Endothelial cell of umbilical vein (primary cell): ENCODE measurements around the gene NSL1.

Source experiments
- EZH2 ChIP-seq: IDR thresholded peaks from 2 replicates; pipeline ENCODE4 v1.6.1; 2012; ENCODE audit warnings: borderline replicate concordance, low read depth, mild to moderate bottlenecking, moderate library complexity, low read length, inconsistent platforms; ENCODE audit not compliant: severe bottlenecking
- FOS ChIP-seq: IDR thresholded peaks from 2 replicates; pipeline ENCODE4 v1.6.1; 2011; ENCODE audit warnings: mild to moderate bottlenecking, low read length, moderate library complexity, borderline replicate concordance; ENCODE audit not compliant: insufficient read depth
- GATA2 ChIP-seq: IDR thresholded peaks from 2 replicates; pipeline ENCODE4 v1.7.0; 2011; ENCODE audit warnings: low read depth, mild to moderate bottlenecking, moderate library complexity, mixed read lengths, low read length; ENCODE audit not compliant: insufficient read length, insufficient read depth
- MYC ChIP-seq: IDR thresholded peaks from one replicate; pipeline ENCODE4 v1.6.1; 2011; ENCODE audit warnings: mild to moderate bottlenecking, low read depth, low read length
- POLR2A ChIP-seq: IDR thresholded peaks from 2 replicates; pipeline ENCODE4 v1.6.1; 2012; ENCODE audit warnings: low read depth, mild to moderate bottlenecking, control low read depth, low read length
- POLR2AphosphoS5 ChIP-seq: IDR thresholded peaks from 2 replicates; pipeline ENCODE4 v1.6.1; 2012; ENCODE audit warnings: low read depth, mild to moderate bottlenecking, control low read depth, low read length, moderate library complexity; ENCODE audit not compliant: insufficient read depth
- TF ChIP-seq, protein P1 (sequence below), 2 donors: IDR thresholded peaks; 1 replicate in 1 of 2; 2 replicates in 1 of 2; pipeline ENCODE4 v1.5.1; 2011; ENCODE audit warnings: low read length in 2 of 2, mild to moderate bottlenecking in 2 of 2, moderate library complexity in 2 of 2, control low read depth in 1 of 2, inconsistent platforms in 1 of 2, low read depth in 1 of 2; ENCODE audit not compliant: insufficient read depth in 1 of 2; ENCODE audit errors: extremely low read depth in 1 of 2
- TF ChIP-seq, protein P2 (sequence below): IDR thresholded peaks from 2 replicates; pipeline ENCODE4 v1.6.1; 2011; ENCODE audit not compliant: insufficient read depth, insufficient read length

DNA sequence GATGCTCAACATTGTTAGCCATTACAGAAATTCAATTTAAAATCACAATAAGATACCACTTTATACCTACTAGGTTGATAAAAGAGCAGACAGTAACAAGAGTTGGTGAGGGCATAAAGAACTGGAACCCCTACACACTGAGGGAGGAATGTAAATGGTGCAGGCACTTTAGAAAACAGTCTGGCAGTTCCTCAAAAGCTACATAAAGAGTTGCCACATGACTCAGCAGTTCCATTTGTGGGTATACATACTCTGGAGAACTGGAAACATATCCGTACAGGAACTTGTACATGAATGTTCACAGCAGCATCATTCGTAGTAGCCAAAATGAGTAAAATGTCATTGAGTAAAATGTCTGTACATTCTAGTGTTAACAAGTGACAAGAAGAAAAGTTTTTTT, 17.0 kb downstream of the NSL1 start:
- no peak for TF ChIP-seq POLR2AphosphoS5
- TF ChIP-seq, protein P1, sequence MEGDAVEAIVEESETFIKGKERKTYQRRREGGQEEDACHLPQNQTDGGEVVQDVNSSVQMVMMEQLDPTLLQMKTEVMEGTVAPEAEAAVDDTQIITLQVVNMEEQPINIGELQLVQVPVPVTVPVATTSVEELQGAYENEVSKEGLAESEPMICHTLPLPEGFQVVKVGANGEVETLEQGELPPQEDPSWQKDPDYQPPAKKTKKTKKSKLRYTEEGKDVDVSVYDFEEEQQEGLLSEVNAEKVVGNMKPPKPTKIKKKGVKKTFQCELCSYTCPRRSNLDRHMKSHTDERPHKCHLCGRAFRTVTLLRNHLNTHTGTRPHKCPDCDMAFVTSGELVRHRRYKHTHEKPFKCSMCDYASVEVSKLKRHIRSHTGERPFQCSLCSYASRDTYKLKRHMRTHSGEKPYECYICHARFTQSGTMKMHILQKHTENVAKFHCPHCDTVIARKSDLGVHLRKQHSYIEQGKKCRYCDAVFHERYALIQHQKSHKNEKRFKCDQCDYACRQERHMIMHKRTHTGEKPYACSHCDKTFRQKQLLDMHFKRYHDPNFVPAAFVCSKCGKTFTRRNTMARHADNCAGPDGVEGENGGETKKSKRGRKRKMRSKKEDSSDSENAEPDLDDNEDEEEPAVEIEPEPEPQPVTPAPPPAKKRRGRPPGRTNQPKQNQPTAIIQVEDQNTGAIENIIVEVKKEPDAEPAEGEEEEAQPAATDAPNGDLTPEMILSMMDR (IDR thresholded peaks at IDR 0.05; ENCODE audit: extremely low read depth in 1 of 2, insufficient read depth in 1 of 2, low read depth in 1 of 2, low read length in 2 of 2) = no peak
- TF ChIP-seq POLR2A = no peak
- TF ChIP-seq, protein P2, sequence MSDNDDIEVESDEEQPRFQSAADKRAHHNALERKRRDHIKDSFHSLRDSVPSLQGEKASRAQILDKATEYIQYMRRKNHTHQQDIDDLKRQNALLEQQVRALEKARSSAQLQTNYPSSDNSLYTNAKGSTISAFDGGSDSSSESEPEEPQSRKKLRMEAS = no peak
- TF ChIP-seq MYC = no peak
- TF ChIP-seq EZH2 = no peak
- TF ChIP-seq FOS = no peak
- TF ChIP-seq GATA2 = no peak
